ENCODE results near the gene NAA40. TPM values are rescaled to one million over a fixed set of nuclear protein-coding genes. Genes with fewer than 3 reads are reported as not detected.

NAA40 gene
- total RNA-seq, 1 donor from 2014 or later: 15.7 TPM

DNA sequence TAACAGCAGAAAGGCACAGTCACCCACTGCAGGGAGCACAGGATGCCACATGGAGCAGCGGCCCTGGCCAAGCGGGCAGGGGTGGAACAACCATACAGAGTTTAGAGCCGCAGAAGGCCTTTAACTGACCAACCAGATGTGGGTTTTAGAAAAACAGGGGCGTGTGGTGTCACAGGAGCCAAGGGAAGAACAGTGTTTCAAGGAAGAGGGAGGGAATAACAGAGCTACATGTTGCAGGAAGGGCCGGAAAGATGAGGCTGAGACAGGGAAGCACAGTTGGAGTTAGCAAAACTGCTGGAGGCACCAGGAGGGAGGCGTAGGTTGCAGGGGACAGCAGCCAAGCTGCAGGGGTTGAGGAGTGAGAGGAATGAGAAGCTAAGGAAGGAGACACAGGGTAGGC, 7.8 kb upstream of the NAA40 start:
- H3K27me3 ChIP-seq: no peaks in the 10 kb centered on the region
- DNase-seq (no peak), ATAC-seq (no peak)
- no peak overlapping the region for H3K4me3 ChIP-seq
- intact Hi-C loops (cut with DNase I): no loop called here
- H3K4me1 ChIP-seq: no peaks in the 10 kb centered on the region
- H3K9me3 ChIP-seq: no peaks in the 10 kb centered on the region
- H3K36me3 ChIP-seq: no peaks in the 10 kb centered on the region
- TF ChIP-seq, protein P1, sequence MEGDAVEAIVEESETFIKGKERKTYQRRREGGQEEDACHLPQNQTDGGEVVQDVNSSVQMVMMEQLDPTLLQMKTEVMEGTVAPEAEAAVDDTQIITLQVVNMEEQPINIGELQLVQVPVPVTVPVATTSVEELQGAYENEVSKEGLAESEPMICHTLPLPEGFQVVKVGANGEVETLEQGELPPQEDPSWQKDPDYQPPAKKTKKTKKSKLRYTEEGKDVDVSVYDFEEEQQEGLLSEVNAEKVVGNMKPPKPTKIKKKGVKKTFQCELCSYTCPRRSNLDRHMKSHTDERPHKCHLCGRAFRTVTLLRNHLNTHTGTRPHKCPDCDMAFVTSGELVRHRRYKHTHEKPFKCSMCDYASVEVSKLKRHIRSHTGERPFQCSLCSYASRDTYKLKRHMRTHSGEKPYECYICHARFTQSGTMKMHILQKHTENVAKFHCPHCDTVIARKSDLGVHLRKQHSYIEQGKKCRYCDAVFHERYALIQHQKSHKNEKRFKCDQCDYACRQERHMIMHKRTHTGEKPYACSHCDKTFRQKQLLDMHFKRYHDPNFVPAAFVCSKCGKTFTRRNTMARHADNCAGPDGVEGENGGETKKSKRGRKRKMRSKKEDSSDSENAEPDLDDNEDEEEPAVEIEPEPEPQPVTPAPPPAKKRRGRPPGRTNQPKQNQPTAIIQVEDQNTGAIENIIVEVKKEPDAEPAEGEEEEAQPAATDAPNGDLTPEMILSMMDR (IDR thresholded peaks at IDR 0.05): no peak
- H3K27ac ChIP-seq: no peak overlapping the region

DNA sequence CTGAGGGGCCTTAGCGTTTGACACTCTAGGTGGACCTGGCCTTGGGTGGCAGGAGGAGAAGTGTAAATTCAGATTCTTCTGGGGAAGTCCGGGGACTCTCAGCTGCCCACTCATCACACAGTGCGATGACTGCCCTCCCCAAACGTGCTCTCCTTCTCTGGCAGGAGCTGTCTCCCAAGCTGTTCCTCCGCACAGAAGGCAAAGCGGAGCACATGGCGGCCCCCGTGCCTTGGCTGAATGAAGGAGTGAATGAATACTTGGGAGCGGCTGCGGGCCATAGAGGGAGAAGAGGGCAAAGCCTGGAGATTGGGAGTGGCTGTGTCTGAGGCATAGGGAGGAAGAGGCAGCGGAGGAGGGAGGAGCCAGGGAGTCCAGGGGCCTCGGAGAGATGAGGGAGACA, 6.9 kb upstream of the NAA40 start:
- TF ChIP-seq, protein P1 (IDR thresholded peaks at IDR 0.05): no peak
- Histone ChIP-seq H3K4me3 (no peak overlapping the region), H3K36me3 (no peaks in the 10 kb centered on the region), H3K4me1 (no peaks in the 10 kb centered on the region), H3K27ac (no peak overlapping the region), H3K9me3 (no peaks in the 10 kb centered on the region), H3K27me3 (no peaks in the 10 kb centered on the region)
- DNase-seq (no peak), ATAC-seq (peak; percentile 23)
- intact Hi-C loops (cut with DNase I): no loop called here

DNA sequence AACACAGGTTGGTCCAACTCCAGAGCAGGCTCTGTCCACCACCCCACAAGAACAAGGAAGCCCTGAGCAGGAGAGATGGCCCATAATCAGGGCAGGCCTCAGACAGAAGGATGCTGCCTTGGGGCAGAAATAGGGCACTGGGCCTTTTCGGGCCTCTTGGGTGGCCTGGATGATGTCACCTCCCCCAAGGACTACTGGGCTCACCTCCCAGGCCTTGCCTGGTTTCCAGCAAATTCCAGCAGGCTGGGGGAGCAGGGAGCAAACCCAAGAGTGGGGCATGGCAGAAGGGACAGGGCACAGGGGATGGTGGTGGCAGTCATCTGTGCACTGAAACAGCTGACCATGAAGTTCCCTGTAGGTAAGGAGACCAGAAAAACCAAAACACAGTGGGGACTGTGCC, 5.3 kb upstream of the NAA40 start:
- no peaks in the 10 kb centered on the region for H3K9me3 ChIP-seq
- H3K4me1 ChIP-seq: peaks cover 4% of the 10 kb centered on the region
- intact Hi-C loops (cut with DNase I): no loop called here
- ATAC-seq (no peak), DNase-seq (no peak)
- H3K4me3 ChIP-seq: no peak overlapping the region
- no peak overlapping the region for H3K27ac ChIP-seq
- TF ChIP-seq, protein P1 (IDR thresholded peaks at IDR 0.05): no peak
- H3K27me3 ChIP-seq: no peaks in the 10 kb centered on the region
- no peaks in the 10 kb centered on the region for H3K36me3 ChIP-seq

DNA sequence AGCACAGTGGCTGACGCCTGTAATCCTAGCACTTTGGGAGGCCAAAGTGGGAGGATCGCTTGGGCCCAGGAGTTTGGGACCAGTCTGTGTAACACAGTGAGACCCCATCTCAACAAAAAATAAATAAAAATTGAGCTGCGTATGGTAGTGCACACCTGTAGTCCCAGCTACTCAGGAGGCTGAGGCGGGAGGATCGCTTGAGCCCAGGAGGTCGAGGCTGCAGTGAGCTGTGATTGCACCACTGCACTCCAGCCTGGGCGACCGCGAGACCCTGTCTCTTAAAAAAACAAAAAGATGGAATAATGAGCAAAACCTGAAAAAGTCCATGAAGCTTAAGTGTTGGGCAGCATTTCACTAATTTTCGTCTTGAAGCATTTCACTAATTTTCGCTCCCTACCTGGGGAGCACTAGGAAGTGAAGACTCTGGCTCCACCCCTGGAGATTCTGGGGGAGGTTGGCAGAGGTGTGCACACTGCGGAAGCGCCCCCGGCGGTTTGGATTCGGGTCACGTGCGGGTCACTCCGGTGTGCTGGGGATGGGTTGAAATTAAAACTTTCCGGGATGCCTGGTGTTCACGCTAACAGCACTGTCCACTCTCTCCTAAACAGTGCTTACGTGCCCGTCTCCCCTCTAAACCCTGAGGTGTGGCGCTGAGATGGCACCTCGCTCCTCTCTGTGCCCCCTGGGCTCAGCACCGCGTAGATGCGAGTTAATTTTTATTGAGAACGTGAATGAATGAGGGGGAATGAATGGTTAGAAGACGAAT, 906 bp upstream of the NAA40 start:
- TF ChIP-seq, protein P1 (IDR thresholded peaks at IDR 0.05): no peak
- no peak for DNase-seq
- intact Hi-C loops (cut with DNase I): no loop called here
- Histone ChIP-seq H3K27me3 (no peaks in the 10 kb centered on the region), H3K36me3 (no peaks in the 10 kb centered on the region), H3K27ac (no peak overlapping the region), H3K4me1 (peaks cover 7% of the 10 kb centered on the region), H3K4me3 (peak overlapping the region; percentile 66), H3K9me3 (no peaks in the 10 kb centered on the region)
- no peak for ATAC-seq

DNA sequence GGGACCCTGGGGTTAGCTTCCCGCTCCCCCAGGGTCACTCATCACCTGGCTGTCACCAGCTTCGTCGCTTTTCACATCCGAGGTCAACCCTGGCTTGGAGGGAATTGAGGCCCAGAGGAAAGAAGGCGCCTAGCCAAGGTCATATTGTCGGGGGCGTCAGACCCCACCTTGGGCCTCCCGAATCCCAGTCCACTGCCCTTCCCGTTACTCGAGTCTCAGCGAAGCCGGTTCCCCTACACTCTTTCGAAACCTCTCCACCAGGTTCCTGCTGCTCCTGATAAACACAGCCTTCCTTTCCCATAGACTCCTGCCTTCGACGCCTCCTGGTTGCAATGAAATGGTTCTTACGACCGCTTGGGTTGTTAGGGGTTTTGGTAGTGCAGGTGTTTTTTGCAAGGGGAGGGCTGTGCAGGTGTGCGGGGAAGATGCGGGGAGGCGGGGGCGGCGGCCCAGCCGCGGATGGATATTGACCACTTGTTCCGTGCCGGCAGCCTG, 642 bp downstream of the NAA40 start:
- H3K9me3 ChIP-seq: no peaks in the 10 kb centered on the region
- no peaks in the 10 kb centered on the region for H3K36me3 ChIP-seq
- H3K4me3 ChIP-seq: peak overlapping the region; percentile 66
- peaks cover 7% of the 10 kb centered on the region for H3K4me1 ChIP-seq
- H3K27me3 ChIP-seq: no peaks in the 10 kb centered on the region
- intact Hi-C loops (cut with DNase I): no loop called here
- ATAC-seq (no peak), DNase-seq (no peak)
- peak overlapping the region; percentile 47 for H3K27ac ChIP-seq
- TF ChIP-seq, protein P1 (IDR thresholded peaks at IDR 0.05): no peak

Measured in upper lobe of right lung (tissue), 1 donor.